ENCODE results near the gene ASF1B.
A peak's percentile ranks its signal among the peaks of the same experiment; 100 is the strongest.
"Not testable (repeated sequence)": the region's sequence is repeated elsewhere in the genome, so short reads cannot be mapped to it uniquely, and the experiment has no call there.

ASF1B gene

GRCh38 chr19:14136509-14137281, at the start of gene ASF1B:
Gene ASF1B (minus strand): TSS chr19:14136589. CDS start chr19:14136456, 133 bp downstream.
- DNase-seq (ENCODE audit: low read depth in 1 of 2, low spot score in 1 of 2): peak; percentile 89 to 97

- not testable (repeated sequence) for DNase-seq (ENCODE audit: low read depth in 1 of 2, low spot score in 1 of 2)
Observed at GRCh38 chr19:14185691-14186090, 49.3 kb upstream of the ASF1B start.

DNA sequence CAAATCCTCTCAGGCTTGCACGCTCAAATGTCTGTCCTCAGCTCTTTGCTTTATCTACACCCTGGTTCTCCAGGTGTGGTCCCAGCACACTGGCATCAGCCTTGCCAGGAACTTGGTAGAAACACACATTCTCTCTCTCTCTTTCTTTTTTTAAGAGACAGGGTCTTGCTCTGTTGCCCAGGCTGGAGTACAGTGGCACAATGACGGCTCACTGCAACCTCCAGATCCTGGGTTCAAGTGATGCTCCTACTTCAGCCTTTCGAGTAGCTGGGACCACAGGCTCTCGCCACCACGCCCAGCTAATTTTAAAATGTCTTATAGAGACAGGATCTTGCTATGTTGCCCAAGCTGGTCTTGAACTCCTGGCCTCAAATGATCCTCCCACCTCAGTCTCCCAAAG, 48.8 kb upstream of the ASF1B start:
- no peak for DNase-seq (ENCODE audit: low read depth in 1 of 2, low spot score in 1 of 2)

DNA sequence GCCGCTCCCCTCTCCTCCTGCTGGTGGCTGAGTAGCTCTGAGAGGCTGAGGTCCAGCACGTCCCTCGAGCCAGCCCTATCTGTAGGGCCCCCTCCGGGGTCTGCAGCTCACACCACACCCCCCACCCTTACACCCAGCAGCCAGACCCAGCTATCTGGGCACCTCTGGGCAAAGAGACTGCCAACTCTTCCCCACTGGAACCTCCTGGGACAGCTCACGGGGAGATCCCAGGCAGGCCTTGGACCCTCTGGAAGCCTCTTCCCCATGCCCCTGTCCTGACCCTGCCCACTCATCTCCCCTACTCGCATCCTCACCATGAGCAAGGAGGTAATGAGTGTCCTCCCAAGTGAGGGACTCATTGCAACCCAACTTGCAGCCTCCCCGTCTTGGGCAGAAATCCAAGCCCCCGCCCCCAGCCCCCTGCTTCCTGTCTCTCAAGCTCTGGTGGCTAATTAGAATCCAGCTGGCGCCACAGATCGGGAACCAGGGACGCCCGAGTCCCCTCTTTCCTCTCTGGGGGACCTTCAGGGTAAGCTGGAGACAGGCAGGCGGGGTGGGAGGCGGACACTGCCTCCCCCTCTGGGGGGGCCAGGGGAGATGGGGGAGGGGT, 47.5 kb upstream of the ASF1B start:
- DNase-seq (ENCODE audit: low read depth in 1 of 2, low spot score in 1 of 2): no peak

DNA sequence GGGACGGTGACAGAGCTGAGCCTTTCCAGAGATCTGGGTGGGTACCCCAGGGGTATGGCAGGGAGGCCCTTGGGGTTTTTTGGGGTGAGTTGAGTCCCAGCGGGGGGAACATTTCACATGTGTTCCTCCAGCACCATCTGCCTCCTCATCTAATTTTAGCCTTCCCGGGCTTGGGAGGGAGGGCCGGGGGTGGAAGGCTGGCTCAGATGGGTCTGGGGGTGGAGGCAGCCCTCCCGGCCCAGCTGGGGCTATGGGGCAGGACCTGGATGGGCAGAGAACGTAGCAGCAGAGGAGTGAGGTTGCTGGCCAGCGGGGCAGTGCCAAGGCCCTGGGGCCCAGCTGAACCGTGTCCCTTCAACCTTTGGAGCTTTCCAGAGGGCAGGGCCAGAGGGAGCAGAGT, 46.1 kb upstream of the ASF1B start:
- no peak for DNase-seq (ENCODE audit: low read depth in 1 of 2, low spot score in 1 of 2)

DNA sequence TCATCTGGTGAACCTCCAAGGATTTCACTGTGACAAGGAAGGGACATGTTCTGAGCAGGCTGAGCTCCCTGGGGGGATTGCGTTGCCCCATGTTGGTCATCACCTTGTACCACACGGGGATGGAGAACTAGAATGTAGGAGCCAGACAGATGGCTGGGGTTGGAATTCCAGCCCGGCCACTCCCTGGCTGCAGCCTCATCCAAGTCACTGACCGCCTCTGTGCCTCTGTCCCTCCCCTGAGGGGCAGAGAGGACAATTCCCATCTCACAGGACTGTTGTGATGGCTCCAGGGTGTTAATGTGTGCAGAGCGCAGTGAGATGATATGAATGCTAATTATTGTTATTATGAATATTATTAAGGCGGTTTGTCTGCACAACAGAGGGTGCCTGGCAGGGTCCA, 45.5 kb upstream of the ASF1B start:
- DNase-seq (ENCODE audit: low read depth in 1 of 2, low spot score in 1 of 2): no peak

DNA sequence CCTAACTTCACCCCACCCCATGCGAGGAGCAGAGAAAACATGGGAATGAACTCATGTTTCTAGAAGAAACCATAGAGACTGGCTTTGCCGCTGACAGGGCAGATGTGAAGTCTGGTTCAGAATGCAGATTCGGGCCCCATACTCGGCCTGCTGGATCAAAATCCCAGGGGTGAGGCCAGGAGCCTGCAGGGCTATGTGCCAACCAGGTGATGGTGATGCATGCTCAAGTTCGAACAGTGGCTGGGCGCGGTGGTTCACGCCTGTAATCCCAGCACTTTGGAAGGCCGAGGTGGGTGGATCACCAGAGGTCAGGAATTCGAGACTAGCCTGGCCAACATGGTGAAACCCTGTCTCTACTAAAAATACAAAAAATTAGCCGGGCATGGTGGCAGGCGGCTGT, 44.8 kb upstream of the ASF1B start:
- not testable (repeated sequence) for DNase-seq (ENCODE audit: low read depth in 1 of 2, low spot score in 1 of 2)

- DNase-seq (ENCODE audit: low read depth in 1 of 2, low spot score in 1 of 2): no peak
Observed at GRCh38 chr19:14177496-14178074, 41.2 kb upstream of the ASF1B start.

DNA sequence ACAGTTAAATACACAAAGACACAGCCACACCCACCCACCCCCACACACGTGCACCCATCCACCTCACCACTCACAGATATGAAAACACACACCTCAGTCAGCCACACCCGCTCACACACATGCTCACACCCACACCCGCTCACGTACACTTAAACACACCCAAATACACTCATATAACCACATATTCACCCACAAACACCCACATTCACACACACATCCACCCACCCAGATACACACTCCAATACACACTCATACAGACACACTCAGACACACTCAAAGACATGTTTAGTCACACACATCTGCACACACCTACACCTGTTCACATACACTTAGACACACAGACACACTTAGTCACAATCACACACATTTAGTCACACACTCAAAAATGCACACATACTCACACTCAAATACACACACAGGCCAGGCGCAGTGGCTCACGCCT, 39.0 kb upstream of the ASF1B start:
- no peak for DNase-seq (ENCODE audit: low read depth in 1 of 2, low spot score in 1 of 2)

- DNase-seq (ENCODE audit: low read depth in 1 of 2, low spot score in 1 of 2): no peak
Observed at GRCh38 chr19:14174883-14175282, 38.5 kb upstream of the ASF1B start.

- DNase-seq (ENCODE audit: low read depth in 1 of 2, low spot score in 1 of 2): no peak
Observed at GRCh38 chr19:14168993-14169392, 32.6 kb upstream of the ASF1B start.

- no peak for DNase-seq (ENCODE audit: low read depth in 1 of 2, low spot score in 1 of 2)
Observed at GRCh38 chr19:14168259-14168972, 32.0 kb upstream of the ASF1B start.

DNA sequence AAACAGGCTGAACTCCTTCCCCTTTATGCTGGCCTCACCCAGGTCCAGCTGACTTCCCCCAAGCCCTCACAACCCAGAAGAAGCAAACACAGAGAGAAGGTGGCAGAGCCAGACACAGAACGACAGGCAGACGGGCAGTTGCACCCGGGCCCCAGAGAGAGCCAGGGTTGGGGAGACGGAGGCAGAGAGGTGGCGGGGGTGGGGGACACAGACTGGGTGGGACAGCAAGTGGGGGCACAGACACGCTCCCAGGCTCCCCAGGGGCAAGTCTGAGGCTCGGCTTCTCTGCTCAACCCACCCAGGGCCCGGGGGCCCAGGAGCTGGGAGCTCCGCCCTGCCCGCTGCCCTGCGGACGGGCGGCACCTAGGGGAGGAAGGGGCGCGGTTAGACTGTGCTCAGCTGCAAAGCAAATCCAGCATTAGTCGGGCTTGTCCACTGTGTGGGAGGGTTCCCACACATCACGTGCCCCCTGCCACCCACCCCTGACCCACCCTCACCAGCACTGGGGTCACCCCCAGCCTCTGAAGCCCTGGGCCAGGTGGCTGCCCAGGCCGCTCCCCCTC, 31.3 kb upstream of the ASF1B start:
- DNase-seq (ENCODE audit: low read depth in 1 of 2, low spot score in 1 of 2): no peak

- DNase-seq (ENCODE audit: low read depth in 1 of 2, low spot score in 1 of 2): no peak
Observed at GRCh38 chr19:14166999-14167575, 30.7 kb upstream of the ASF1B start.

GRCh38 chr19:14165990-14166830, 29.8 kb upstream of the ASF1B start:
- DNase-seq (ENCODE audit: low read depth in 1 of 2, low spot score in 1 of 2): no peak

DNA sequence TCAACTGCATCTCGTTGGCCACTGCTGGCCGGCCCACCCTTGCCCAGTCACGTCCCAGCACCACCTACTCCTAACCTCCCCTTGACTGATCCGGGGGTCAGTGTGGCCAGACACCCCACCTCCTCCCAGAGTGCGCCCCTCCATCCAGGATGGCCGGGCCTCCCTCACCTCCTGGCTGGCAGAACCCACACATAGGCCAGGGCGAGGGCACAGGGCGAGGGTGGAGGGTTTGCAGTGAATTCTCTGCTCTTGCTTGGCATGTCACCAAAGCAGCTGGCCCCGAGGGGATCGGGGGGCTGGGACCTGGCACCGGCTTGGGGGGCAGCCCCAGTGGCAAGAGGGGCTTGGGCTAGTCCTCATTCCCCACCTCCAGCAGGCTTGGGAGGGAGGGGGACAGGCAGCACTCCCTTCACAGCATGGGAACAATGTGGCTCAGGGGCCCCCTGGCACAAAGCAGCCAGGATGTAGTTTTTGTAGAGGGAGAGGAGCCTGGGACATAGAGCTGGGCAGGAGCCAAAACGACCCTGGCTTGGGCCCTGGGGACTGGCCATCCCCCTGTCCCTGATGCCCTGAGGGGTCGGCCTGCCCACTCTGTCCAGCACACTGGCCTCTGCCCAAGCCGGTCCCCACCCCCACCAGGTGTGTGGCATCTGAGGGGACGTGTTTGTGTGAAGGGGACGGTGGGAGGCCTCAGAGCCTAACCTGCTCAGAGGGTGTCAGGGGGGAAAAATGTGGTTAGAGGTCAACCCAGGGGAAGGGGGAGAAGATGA, 28.5 kb upstream of the ASF1B start:
- DNase-seq (ENCODE audit: low read depth in 1 of 2, low spot score in 1 of 2): no peak

DNA sequence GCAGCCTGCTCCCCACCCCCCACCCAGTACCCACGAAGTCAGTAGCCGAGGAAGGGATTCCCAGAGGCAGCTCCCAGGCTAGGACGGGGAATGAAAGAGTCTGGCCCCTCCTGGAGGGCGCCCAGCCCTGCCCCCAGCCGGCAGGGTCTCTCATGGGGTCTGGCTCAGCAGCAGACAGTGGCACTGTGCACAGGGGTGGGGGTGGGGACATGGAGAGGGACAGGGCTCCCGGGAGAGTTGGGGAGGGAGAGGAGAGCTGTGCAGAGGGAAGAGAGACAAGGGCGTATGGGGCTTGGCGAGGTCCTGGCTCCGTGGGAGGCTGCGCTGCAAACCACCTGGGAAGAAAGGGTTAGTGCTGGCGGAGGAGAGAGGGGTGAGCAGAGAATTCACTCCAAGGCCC, 27.7 kb upstream of the ASF1B start:
- no peak for DNase-seq (ENCODE audit: low read depth in 1 of 2, low spot score in 1 of 2)

- no peak for DNase-seq (ENCODE audit: low read depth in 1 of 2, low spot score in 1 of 2)
Observed at GRCh38 chr19:14162871-14163297, 26.5 kb upstream of the ASF1B start.

DNA sequence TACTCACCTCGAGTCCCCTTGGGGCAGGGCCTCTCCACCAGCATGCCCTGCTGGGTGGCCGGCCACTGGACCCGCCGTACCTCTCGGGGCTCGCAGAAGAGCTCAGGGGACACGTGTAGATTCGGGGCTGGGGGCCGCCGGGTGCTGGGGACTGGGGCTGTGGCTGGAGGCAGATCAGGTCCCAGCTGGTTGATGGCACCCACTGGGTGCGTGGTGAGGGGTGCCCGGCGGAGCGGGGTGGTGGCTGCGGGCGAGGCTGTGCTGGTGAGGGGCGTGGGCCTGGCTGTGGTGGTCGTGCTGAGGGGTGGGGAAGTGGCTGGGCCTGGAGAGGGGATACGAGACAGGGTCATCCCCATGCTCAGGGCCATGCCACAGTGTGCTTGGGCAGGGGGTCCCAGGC, 24.9 kb upstream of the ASF1B start:
- DNase-seq (ENCODE audit: low read depth in 1 of 2, low spot score in 1 of 2): no peak
